ENCODE measurements around the gene L1CAM. TPM values are rescaled to one million over a fixed set of nuclear protein-coding genes. Genes with fewer than 3 reads are reported as not detected.

The L1CAM gene
- total and polyA plus RNA-seq, 9 of the 15 experiments (the other 6 are each of a cell fraction or from before 2014, with no cell fraction given), result 0.09 to 0.86 (median 0.26) TPM; not detected in 3

DNA sequence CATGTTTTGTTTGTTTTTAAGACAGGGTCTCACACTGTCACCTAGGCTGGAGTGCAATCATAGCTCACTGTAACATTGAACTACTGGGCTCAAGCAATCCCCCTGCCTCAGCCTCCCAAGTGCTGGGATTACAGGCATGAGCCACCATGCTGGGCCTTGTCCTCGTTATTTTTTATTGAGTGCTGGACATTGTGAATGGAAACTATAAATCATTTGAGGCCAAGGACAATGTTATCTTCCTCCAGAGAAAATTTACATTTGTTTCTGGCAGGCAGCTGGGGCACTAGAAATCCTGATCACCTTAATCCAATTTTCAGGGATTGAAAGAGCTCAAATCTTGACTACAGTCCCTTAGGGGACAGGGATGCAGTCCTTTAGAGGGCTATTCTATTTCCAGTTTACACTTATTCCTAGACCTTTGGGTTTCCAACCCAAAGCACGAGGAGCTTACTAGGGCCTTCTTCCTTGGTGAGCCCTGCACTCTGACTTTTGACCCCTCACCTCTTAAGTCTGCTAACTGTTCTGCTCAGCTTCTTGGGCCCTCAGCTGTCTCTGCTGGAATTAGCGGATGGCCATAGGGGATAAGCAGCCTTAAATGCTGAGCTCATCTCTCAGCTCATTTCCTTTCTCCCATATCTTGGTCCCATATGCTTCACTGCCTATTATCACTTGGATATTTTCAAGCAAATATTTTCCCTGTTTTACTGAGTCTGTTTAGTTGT, 32.6 kb downstream of the L1CAM start (continued):
- TF ChIP-seq, protein P1, sequence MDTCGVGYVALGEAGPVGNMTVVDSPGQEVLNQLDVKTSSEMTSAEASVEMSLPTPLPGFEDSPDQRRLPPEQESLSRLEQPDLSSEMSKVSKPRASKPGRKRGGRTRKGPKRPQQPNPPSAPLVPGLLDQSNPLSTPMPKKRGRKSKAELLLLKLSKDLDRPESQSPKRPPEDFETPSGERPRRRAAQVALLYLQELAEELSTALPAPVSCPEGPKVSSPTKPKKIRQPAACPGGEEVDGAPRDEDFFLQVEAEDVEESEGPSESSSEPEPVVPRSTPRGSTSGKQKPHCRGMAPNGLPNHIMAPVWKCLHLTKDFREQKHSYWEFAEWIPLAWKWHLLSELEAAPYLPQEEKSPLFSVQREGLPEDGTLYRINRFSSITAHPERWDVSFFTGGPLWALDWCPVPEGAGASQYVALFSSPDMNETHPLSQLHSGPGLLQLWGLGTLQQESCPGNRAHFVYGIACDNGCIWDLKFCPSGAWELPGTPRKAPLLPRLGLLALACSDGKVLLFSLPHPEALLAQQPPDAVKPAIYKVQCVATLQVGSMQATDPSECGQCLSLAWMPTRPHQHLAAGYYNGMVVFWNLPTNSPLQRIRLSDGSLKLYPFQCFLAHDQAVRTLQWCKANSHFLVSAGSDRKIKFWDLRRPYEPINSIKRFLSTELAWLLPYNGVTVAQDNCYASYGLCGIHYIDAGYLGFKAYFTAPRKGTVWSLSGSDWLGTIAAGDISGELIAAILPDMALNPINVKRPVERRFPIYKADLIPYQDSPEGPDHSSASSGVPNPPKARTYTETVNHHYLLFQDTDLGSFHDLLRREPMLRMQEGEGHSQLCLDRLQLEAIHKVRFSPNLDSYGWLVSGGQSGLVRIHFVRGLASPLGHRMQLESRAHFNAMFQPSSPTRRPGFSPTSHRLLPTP (IDR thresholded peaks at IDR 0.05; ENCODE audit: borderline replicate concordance, extremely low read depth, insufficient read length), result no peak
- no peak for TF ChIP-seq ZNF133 (CRISPR knock-in tag; IDR thresholded peaks at IDR 0.05)
- TF ChIP-seq MXI1 (IDR thresholded peaks at IDR 0.05; ENCODE audit: low read depth, low read length), result no peak
- TF ChIP-seq POLR2AphosphoS2 (IDR thresholded peaks at IDR 0.05; ENCODE audit: low read length), result no peak
- no peak for TF ChIP-seq ZNF778 (CRISPR knock-in tag; IDR thresholded peaks at IDR 0.05)
- TF ChIP-seq ZNF165 (CRISPR knock-in tag; IDR thresholded peaks at IDR 0.05; ENCODE audit: borderline replicate concordance), result no peak
- TF ChIP-seq TEAD4 (IDR thresholded peaks at IDR 0.05; ENCODE audit: low read length), result peak; percentile 95
- TF ChIP-seq TEAD4 (CRISPR knock-in tag; IDR thresholded peaks at IDR 0.05; ENCODE audit: borderline replicate concordance), result no peak
- TF ChIP-seq, protein P2, sequence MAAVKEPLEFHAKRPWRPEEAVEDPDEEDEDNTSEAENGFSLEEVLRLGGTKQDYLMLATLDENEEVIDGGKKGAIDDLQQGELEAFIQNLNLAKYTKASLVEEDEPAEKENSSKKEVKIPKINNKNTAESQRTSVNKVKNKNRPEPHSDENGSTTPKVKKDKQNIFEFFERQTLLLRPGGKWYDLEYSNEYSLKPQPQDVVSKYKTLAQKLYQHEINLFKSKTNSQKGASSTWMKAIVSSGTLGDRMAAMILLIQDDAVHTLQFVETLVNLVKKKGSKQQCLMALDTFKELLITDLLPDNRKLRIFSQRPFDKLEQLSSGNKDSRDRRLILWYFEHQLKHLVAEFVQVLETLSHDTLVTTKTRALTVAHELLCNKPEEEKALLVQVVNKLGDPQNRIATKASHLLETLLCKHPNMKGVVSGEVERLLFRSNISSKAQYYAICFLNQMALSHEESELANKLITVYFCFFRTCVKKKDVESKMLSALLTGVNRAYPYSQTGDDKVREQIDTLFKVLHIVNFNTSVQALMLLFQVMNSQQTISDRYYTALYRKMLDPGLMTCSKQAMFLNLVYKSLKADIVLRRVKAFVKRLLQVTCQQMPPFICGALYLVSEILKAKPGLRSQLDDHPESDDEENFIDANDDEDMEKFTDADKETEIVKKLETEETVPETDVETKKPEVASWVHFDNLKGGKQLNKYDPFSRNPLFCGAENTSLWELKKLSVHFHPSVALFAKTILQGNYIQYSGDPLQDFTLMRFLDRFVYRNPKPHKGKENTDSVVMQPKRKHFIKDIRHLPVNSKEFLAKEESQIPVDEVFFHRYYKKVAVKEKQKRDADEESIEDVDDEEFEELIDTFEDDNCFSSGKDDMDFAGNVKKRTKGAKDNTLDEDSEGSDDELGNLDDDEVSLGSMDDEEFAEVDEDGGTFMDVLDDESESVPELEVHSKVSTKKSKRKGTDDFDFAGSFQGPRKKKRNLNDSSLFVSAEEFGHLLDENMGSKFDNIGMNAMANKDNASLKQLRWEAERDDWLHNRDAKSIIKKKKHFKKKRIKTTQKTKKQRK (IDR thresholded peaks at IDR 0.05; ENCODE audit: borderline replicate concordance, low read depth, low read length), result no peak
- peak; percentile 63; the same call in 1 of the 2 replicates for TF ChIP-seq SMARCC2 (IDR thresholded peaks at IDR 0.05; ENCODE audit: low read depth)
- TF ChIP-seq PRPF4 (IDR thresholded peaks at IDR 0.05; ENCODE audit: insufficient read depth, low read depth, low read length, poor library complexity, severe bottlenecking), result no peak
- no peak for TF ChIP-seq RERE (CRISPR knock-in tag; IDR thresholded peaks at IDR 0.05; ENCODE audit: borderline replicate concordance)
- TF ChIP-seq, protein P3, sequence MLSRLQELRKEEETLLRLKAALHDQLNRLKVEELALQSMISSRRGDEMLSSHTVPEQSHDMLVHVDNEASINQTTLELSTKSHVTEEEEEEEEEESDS (CRISPR knock-in tag; IDR thresholded peaks at IDR 0.05), result no peak
- TF ChIP-seq BCOR (IDR thresholded peaks at IDR 0.05), result peak; percentile 51; the same call in 1 of the 2 replicates

Measured in K562 (cell line).